ENCODE measurements around the gene NKAP. TPM values are rescaled to one million over a fixed set of nuclear protein-coding genes. Genes with fewer than 3 reads are reported as not detected.

The NKAP gene
- total RNA-seq, 1 experiment from 2014 or later, result 7.3 TPM

DNA sequence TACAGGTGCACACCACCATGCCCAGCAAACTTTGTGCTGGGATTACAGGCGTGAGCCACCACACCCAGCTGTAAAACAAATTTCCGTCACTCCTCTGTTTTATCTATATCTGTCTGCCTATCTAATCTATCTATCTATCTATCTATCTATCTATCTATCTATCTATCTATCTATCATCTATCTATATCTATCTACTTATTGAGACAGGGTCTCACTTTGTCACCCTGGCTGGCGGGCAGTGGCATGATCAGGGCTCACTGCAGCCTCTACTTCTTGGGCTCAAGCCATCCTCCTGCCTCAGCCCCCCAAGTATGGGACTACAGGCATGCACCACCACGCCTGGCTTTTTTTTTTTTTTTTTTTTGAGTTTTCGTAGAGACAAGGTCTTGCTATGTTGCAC is 27.2 kb downstream of the NKAP start:
- no peak overlapping the region for H2AK5ac ChIP-seq (ENCODE audit: insufficient read length, low read length)
- H3K23me2 ChIP-seq (ENCODE audit: insufficient read length, low read depth, low read length, poor library complexity, severe bottlenecking), result no peaks in the 10 kb centered on the region
- no peaks in the 10 kb centered on the region for H3K4me1 ChIP-seq (ENCODE audit: insufficient read depth, low read length)
- WGBS (ENCODE audit: extremely low coverage, insufficient read length, low lambda C conversion rate), result no CpG with 5 or more reads among the region's 5 CpGs
- H3K9ac ChIP-seq (ENCODE audit: extremely low read depth, insufficient read length, low read length), result no peak overlapping the region
- H3K9me3 ChIP-seq (ENCODE audit: control insufficient read depth, low read depth, low read length), result peaks cover 21% of the 10 kb centered on the region
- Mint-ChIP-seq H3K27ac (no peak overlapping the region), H3K9me3 (peaks cover 47 to 64% of the 10 kb centered on the region in 2 experiments), H3K36me3 (ENCODE audit: insufficient read depth in 1 of 3, low read depth in 3 of 3) (peaks cover 0 to 5% (median 1%) of the 10 kb centered on the region in 3 experiments; a peak in 3 of 7 replicates), H3K4me1 (no peaks in the 10 kb centered on the region), H3K27me3 (ENCODE audit: low read depth) (no peaks in the 10 kb centered on the region; the same call in none of the 2 replicates), H3K4me3 (no peak overlapping the region)
- H3T11ph ChIP-seq (ENCODE audit: low read length), result no peak overlapping the region
- H3K79me1 ChIP-seq (ENCODE audit: insufficient read depth, low read depth, low read length, poor library complexity, severe bottlenecking), result no peaks in the 10 kb centered on the region
- H2BK12ac ChIP-seq (ENCODE audit: insufficient read length, low read depth, low read length), result no peak overlapping the region
- H3K18ac ChIP-seq (ENCODE audit: insufficient read length, low read depth, low read length), result no peak overlapping the region
- no peak overlapping the region for H2AFZ ChIP-seq (ENCODE audit: low read length)
- no peak overlapping the region for H2BK5ac ChIP-seq (ENCODE audit: insufficient read length, low read length)
- no peak overlapping the region for H3K23ac ChIP-seq (ENCODE audit: insufficient read length, low read depth, low read length)
- no peak overlapping the region for H3K56ac ChIP-seq (ENCODE audit: insufficient read length, low read depth, low read length)
- DNase-seq, result no peak
- H3K14ac ChIP-seq (ENCODE audit: insufficient read depth, low read length), result no peak overlapping the region
- H3K79me2 ChIP-seq (ENCODE audit: insufficient read depth, low read length), result no peaks in the 10 kb centered on the region
- H4K20me1 ChIP-seq (ENCODE audit: control insufficient read depth, insufficient read depth, insufficient read length), result no peaks in the 10 kb centered on the region
- H2BK20ac ChIP-seq (ENCODE audit: low read depth, low read length, poor library complexity, severe bottlenecking), result no peak overlapping the region
- no peak overlapping the region for H3K4me2 ChIP-seq (ENCODE audit: insufficient read depth, insufficient read length, low read length)
- no peak overlapping the region for H2BK15ac ChIP-seq (ENCODE audit: low read depth, low read length)
- H4K5ac ChIP-seq (ENCODE audit: insufficient read length, low read depth, low read length), result no peak overlapping the region
- H3K27me3 ChIP-seq (ENCODE audit: insufficient read depth, low read length), result no peaks in the 10 kb centered on the region
- TF ChIP-seq, protein P1, sequence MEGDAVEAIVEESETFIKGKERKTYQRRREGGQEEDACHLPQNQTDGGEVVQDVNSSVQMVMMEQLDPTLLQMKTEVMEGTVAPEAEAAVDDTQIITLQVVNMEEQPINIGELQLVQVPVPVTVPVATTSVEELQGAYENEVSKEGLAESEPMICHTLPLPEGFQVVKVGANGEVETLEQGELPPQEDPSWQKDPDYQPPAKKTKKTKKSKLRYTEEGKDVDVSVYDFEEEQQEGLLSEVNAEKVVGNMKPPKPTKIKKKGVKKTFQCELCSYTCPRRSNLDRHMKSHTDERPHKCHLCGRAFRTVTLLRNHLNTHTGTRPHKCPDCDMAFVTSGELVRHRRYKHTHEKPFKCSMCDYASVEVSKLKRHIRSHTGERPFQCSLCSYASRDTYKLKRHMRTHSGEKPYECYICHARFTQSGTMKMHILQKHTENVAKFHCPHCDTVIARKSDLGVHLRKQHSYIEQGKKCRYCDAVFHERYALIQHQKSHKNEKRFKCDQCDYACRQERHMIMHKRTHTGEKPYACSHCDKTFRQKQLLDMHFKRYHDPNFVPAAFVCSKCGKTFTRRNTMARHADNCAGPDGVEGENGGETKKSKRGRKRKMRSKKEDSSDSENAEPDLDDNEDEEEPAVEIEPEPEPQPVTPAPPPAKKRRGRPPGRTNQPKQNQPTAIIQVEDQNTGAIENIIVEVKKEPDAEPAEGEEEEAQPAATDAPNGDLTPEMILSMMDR (conservative IDR thresholded peaks at IDR 0.05), result no peak
- H3K4ac ChIP-seq (ENCODE audit: low read depth, low read length), result no peak overlapping the region
- no peak overlapping the region for H4K91ac ChIP-seq (ENCODE audit: insufficient read length, low read depth, low read length)
- H3K27ac ChIP-seq (ENCODE audit: insufficient read length, low read depth, low read length), result no peak overlapping the region
- no peak overlapping the region for H4K8ac ChIP-seq (replicated peaks; ENCODE audit: insufficient read length, low read depth, low read length)
- no peak overlapping the region for H2BK120ac ChIP-seq (ENCODE audit: low read depth, low read length, poor library complexity, severe bottlenecking)

Measured in H9 (cell line).